IMR-90 (cell line): ENCODE results near the gene CD84. TPM values are rescaled to one million over a fixed set of nuclear protein-coding genes. Genes with fewer than 3 reads are reported as not detected.
"Not testable (repeated sequence)": the region's sequence is repeated elsewhere in the genome, so short reads cannot be mapped to it uniquely, and the experiment has no call there.

Source experiments
- ATAC-seq: fragments of 200-7000 bp; cut with Tn5 transposase; 2 replicates; pipeline ENCODE4 v1.9.1; 2020; ENCODE audit warnings: low read depth, mild to moderate bottlenecking, moderate library complexity
- BruUV-seq: library from RNA; stranded (reverse); fragments of 400-500 nt; replicated peaks from 2 replicates; lab custom pipeline; 2021; lab: Mats Ljungman, UMichigan
- CTCF ChIA-PET: fragments of 300-600 bp; formaldehyde crosslinking; extraction: SDS; loops from one replicate; lab custom pipeline; 2021; ENCODE audit warnings: antibody characterized with exemption; lab: Yijun Ruan, JAX
- POLR2A ChIA-PET: fragments of 300-600 bp; sonication (Branson Sonifier 250); formaldehyde crosslinking; loops from one replicate; lab custom pipeline; 2022; ENCODE audit warnings: antibody characterized with exemption; ENCODE audit not compliant: unreplicated experiment; lab: Charles Lee
- DNase-seq: peaks from one replicate; pipeline ENCODE4 v3.0.0; 2013
- H2AFZ ChIP-seq: replicated peaks from 2 replicates; pipeline ENCODE3; 2013; ENCODE audit warnings: low read length, mild to moderate bottlenecking; ENCODE audit not compliant: poor library complexity
- H2AK5ac ChIP-seq: 2 replicates; pipeline ENCODE4 v1.6.1; 2013; ENCODE audit warnings: low read depth, low read length, inconsistent platforms
- H2AK9ac ChIP-seq: replicated peaks from 2 replicates; pipeline ENCODE3; 2013; ENCODE audit warnings: mild to moderate bottlenecking, low read depth, low read length, moderate library complexity; ENCODE audit not compliant: poor library complexity
- H2BK120ac ChIP-seq: 2 replicates; pipeline ENCODE4 v1.6.1; 2013; ENCODE audit warnings: low read depth, low read length, inconsistent platforms
- H2BK15ac ChIP-seq: 3 replicates; pipeline ENCODE4 v1.6.1; 2013; ENCODE audit warnings: low read depth, low read length, inconsistent platforms
- H2BK20ac ChIP-seq: 2 replicates; pipeline ENCODE4 v1.6.1; 2013; ENCODE audit warnings: low read depth, mild to moderate bottlenecking, inconsistent platforms, low read length, moderate library complexity
- H2BK5ac ChIP-seq: 2 replicates; pipeline ENCODE4 v1.6.1; 2013; ENCODE audit warnings: mild to moderate bottlenecking, low read depth, low read length, inconsistent platforms; ENCODE audit not compliant: poor library complexity, severe bottlenecking
- H3K14ac ChIP-seq: replicated peaks from 2 replicates; pipeline ENCODE4 v1.6.1; 2013; ENCODE audit warnings: low read depth, low read length, inconsistent platforms
- H3K18ac ChIP-seq: 2 replicates; pipeline ENCODE4 v1.6.1; 2013; ENCODE audit warnings: low read depth, low read length, control low read depth
- H3K23ac ChIP-seq: 2 replicates; pipeline ENCODE4 v1.6.1; 2013; ENCODE audit warnings: low read depth, low read length, inconsistent platforms
- H3K27ac ChIP-seq: 2 replicates; pipeline ENCODE4 v1.5.1; 2013; ENCODE audit warnings: mild to moderate bottlenecking, control low read depth, low read length; ENCODE audit not compliant: insufficient read depth
- H3K27me3 ChIP-seq: 2 replicates; pipeline ENCODE4 v1.6.1; 2013; ENCODE audit warnings: low read length; ENCODE audit not compliant: control insufficient read depth, insufficient read depth
- H3K36me3 ChIP-seq: 2 replicates; pipeline ENCODE4 v1.6.1; 2013; ENCODE audit warnings: low read length, mixed read lengths; ENCODE audit not compliant: control insufficient read depth, insufficient read depth
- H3K4ac ChIP-seq: 2 replicates; pipeline ENCODE4 v1.6.1; 2013; ENCODE audit warnings: low read depth, low read length, inconsistent platforms
- H3K4me1 ChIP-seq: 2 replicates; pipeline ENCODE4 v1.6.1; 2013; ENCODE audit warnings: low read length, mixed read lengths; ENCODE audit not compliant: control insufficient read depth, insufficient read depth
- H3K4me2 ChIP-seq: 2 replicates; pipeline ENCODE4 v1.6.1; 2013; ENCODE audit warnings: low read depth, mild to moderate bottlenecking, control low read depth, low read length, moderate library complexity
- H3K4me3 ChIP-seq: 2 replicates; pipeline ENCODE4 v1.5.1; 2013; ENCODE audit warnings: low read depth, mild to moderate bottlenecking, control low read depth, low read length, moderate library complexity; ENCODE audit not compliant: insufficient read depth
- H3K56ac ChIP-seq: 2 replicates; pipeline ENCODE4 v1.6.1; 2013; ENCODE audit warnings: low read length, inconsistent platforms; ENCODE audit not compliant: insufficient read depth; ENCODE audit errors: extremely low read depth
- H3K79me1 ChIP-seq, 2 experiments: 2 replicates each; pipeline ENCODE4 v1.6.1; 2013; ENCODE audit warnings: low read length in 2 of 2, inconsistent platforms in 1 of 2, low read depth in 1 of 2
- H3K9ac ChIP-seq: 2 replicates; pipeline ENCODE4 v1.6.1; 2013; ENCODE audit warnings: low read depth, low read length, control low read depth
- H3K9me1 ChIP-seq: 2 replicates; pipeline ENCODE4 v1.6.1; 2013; ENCODE audit warnings: low read length, inconsistent platforms; ENCODE audit not compliant: insufficient read depth
- H3K9me3 ChIP-seq: 2 replicates; pipeline ENCODE4 v1.6.1; 2013; ENCODE audit warnings: low read length; ENCODE audit not compliant: control insufficient read depth, insufficient read depth
- H4K20me1 ChIP-seq: 2 replicates; pipeline ENCODE4 v1.6.1; 2013; ENCODE audit warnings: low read length, inconsistent platforms; ENCODE audit not compliant: insufficient read depth
- H4K5ac ChIP-seq: 2 replicates; pipeline ENCODE4 v1.6.1; 2013; ENCODE audit warnings: mild to moderate bottlenecking, low read depth, low read length, control low read depth
- H4K8ac ChIP-seq, 2 experiments: 2 replicates each; pipeline ENCODE4 v1.6.1; 2013; ENCODE audit warnings: low read depth in 2 of 2, low read length in 2 of 2, control low read depth in 1 of 2, inconsistent platforms in 1 of 2
- H4K91ac ChIP-seq: 2 replicates; pipeline ENCODE4 v1.6.1; 2013; ENCODE audit warnings: low read depth, low read length, inconsistent platforms; ENCODE audit not compliant: insufficient read depth
- BHLHE40 ChIP-seq: fragments of 150-350 bp; IDR thresholded peaks from 2 replicates; pipeline ENCODE4 v1.6.1; 2016; ENCODE audit warnings: mild to moderate bottlenecking, low read depth, low read length
- CEBPB ChIP-seq: IDR thresholded peaks from 2 replicates; pipeline ENCODE4 v1.6.1; 2012; ENCODE audit warnings: low read depth, low read length, improper control_type of control experiment
- FOS ChIP-seq: fragments of 150-350 bp; IDR thresholded peaks from 2 replicates; pipeline ENCODE4 v1.6.1; 2016; ENCODE audit warnings: low read depth, low read length
- MAFK ChIP-seq: IDR thresholded peaks from 2 replicates; pipeline ENCODE4 v1.6.1; 2012; ENCODE audit warnings: low read depth, low read length, improper control_type of control experiment
- NFE2L2 ChIP-seq: fragments of 150-350 bp; IDR thresholded peaks from 2 replicates; pipeline ENCODE4 v1.6.1; 2016; ENCODE audit warnings: low read depth, mild to moderate bottlenecking, low read length
- RAD21 ChIP-seq: IDR thresholded peaks from 2 replicates; pipeline ENCODE4 v1.6.1; 2012; ENCODE audit warnings: low read length, improper control_type of control experiment
- RCOR1 ChIP-seq: IDR thresholded peaks from 2 replicates; pipeline ENCODE4 v1.6.1; 2012; ENCODE audit warnings: mild to moderate bottlenecking, low read length, improper control_type of control experiment; ENCODE audit not compliant: insufficient replicate concordance
- RFX5 ChIP-seq: IDR thresholded peaks from 2 replicates; pipeline ENCODE4 v1.8.0; 2012; ENCODE audit warnings: low read depth, mild to moderate bottlenecking, low read length, moderate library complexity
- WGBS, 2 experiments: methylation state at CpG; one replicate each; pipeline versions ENCODE4 v1.1.5 to v1.1.7; 2013; ENCODE audit warnings: missing lambda C conversion rate in 2 of 2; ENCODE audit not compliant: insufficient read length in 1 of 2; ENCODE audit errors: extremely low coverage in 2 of 2; 5-methylcytosine and 5-hydroxymethylcytosine counted together
- dilution Hi-C: fragments of 300-500 bp; cut with HindIII; formaldehyde crosslinking; loops from one replicate; pipeline ENCODE4 v1.14.3; 2018; ENCODE audit warnings: low sequenced_read_pairs; ENCODE audit not compliant: unreplicated experiment
- in situ Hi-C: fragments of 300-500 bp; cut with MboI; formaldehyde crosslinking; loops from 3 replicates; pipeline ENCODE4 v1.14.3; 2019; ENCODE audit warnings: low sequenced_read_pairs, inconsistent platforms, mixed read lengths
- intact Hi-C: fragments of 100-400 bp; cut with micrococcal nuclease; formaldehyde crosslinking; loops from 2 replicates; pipeline ENCODE4 v1.10.0; 2022
- polyA plus RNA-seq, 3 experiments: library from polyadenylated mRNA; depleted of rRNA; stranded (reverse); fragments of >200 nt; gene quantifications; 2 replicates each; pipeline ENCODE4 v1.2.3, GENCODE V29; 2012; ENCODE audit warnings: low replicate concordance in 1 of 3
- total RNA-seq: library from RNA; depleted of rRNA; stranded (reverse); fragments of >200 nt; gene quantifications from 2 replicates; pipeline ENCODE4 v1.2.3, GENCODE V29; 2012
- TF ChIP-seq, protein P1 (sequence below): fragments of 150-350 bp; IDR thresholded peaks from 2 replicates; pipeline ENCODE4 v1.6.1; 2016; ENCODE audit warnings: low read depth, mild to moderate bottlenecking, low read length, moderate library complexity, borderline replicate concordance

The CD84 gene
- total and polyA plus RNA-seq, 2 of the 4 experiments (the other 2 are of a cell fraction), result not detected

DNA sequence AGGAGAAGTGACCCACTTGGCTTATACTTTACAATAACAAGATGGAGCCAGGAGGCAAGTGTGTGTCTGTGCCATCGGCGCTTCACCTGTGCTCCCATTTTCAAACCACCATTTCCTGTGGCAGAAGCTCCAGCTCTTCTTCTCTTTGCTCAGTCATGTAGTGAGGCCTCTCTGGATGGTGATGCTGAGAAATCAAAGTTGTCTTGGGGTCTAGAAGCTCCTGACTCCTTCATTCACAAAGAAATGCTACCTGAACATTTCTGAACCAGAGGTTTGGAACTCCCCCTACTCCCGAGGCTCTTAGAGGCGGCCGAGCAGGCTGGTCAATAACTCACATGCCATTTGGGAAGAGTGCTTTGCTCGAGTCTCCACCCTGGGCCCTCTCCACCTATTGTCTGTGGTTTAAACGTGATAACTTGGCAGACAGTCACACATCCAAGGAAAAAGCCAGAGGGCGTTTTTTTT lies 49.5 kb upstream of the CD84 start:
- no peaks in the 10 kb centered on the region for H3K79me1 ChIP-seq
- H3K14ac ChIP-seq, result no peak overlapping the region
- no peaks in the 10 kb centered on the region for H3K36me3 ChIP-seq
- no peak overlapping the region for H2BK120ac ChIP-seq
- no peak overlapping the region for H4K5ac ChIP-seq
- H3K9me3 ChIP-seq, result no peaks in the 10 kb centered on the region
- no peaks in the 10 kb centered on the region for H3K4me1 ChIP-seq
- no peak overlapping the region for H3K4ac ChIP-seq
- no peaks in the 10 kb centered on the region for H4K20me1 ChIP-seq
- no peak for TF ChIP-seq NFE2L2
- no peak for TF ChIP-seq BHLHE40
- TF ChIP-seq, protein P1, sequence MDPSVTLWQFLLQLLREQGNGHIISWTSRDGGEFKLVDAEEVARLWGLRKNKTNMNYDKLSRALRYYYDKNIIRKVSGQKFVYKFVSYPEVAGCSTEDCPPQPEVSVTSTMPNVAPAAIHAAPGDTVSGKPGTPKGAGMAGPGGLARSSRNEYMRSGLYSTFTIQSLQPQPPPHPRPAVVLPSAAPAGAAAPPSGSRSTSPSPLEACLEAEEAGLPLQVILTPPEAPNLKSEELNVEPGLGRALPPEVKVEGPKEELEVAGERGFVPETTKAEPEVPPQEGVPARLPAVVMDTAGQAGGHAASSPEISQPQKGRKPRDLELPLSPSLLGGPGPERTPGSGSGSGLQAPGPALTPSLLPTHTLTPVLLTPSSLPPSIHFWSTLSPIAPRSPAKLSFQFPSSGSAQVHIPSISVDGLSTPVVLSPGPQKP, result no peak
- no peak for TF ChIP-seq CEBPB
- no peak for TF ChIP-seq RFX5
- no peak for TF ChIP-seq MAFK
- TF ChIP-seq FOS, result no peak
- TF ChIP-seq RAD21, result no peak
- no peak for TF ChIP-seq RCOR1
- POLR2A ChIA-PET, result no interaction called here
- BruUV-seq, result no TSS peak
- no peak overlapping the region for H2AK9ac ChIP-seq
- in situ Hi-C loops (no loop called here), intact Hi-C loops (no loop called here), dilution Hi-C loops (no loop called here)
- H3K27me3 ChIP-seq, result no peaks in the 10 kb centered on the region
- H2BK20ac ChIP-seq, result no peak overlapping the region
- H2BK5ac ChIP-seq, result no peak overlapping the region
- no peak overlapping the region for H2AFZ ChIP-seq
- H3K9me1 ChIP-seq, result no peaks in the 10 kb centered on the region
- no peak overlapping the region for H4K91ac ChIP-seq
- H3K56ac ChIP-seq, result no peak overlapping the region
- no peak overlapping the region for H3K9ac ChIP-seq
- no peak overlapping the region for H2AK5ac ChIP-seq
- H3K4me3 ChIP-seq, result no peak overlapping the region
- no peak overlapping the region for H3K23ac ChIP-seq
- H3K27ac ChIP-seq, result no peak overlapping the region
- H3K18ac ChIP-seq, result no peak overlapping the region
- no peak overlapping the region for H2BK15ac ChIP-seq
- no CpG with 5 or more reads among the region's 8 CpGs for WGBS, 2 experiments
- CTCF ChIA-PET, result no interaction called here
- no peak overlapping the region for H3K4me2 ChIP-seq
- DNase-seq (no peak), ATAC-seq (no peak)
- H4K8ac ChIP-seq, result no peak overlapping the region

DNA sequence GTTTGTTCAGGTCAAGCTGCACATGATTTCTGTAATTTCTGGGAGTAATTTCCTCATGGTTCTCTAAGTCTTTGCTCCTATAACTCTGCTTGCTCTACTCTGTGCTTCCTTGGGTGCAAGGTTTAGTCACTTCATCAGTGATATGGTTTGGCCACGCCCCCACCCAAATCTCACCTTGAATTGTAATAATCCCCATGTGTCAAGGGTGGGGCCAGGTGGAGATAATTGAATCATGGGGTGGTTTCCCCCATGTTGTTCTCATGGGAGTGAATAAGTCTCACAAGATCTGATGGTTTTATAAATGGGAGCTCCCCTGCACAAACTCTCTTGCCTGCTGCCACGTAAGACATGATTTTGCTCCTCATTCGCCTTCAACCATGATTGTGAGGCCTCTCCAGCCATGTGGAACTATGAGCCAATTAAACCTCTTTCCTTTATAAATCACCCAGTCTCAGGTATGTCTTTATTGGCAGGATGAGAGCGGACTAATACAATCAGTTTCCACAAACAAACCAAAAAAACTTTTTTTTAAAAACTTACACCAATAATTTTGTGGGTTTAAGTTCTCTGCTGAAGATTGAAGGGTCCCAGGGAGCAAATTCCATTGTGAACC lies 48.5 kb upstream of the CD84 start:
- POLR2A ChIA-PET, H3K79me1 ChIP-seq, H3K18ac ChIP-seq, H3K27ac ChIP-seq, dilution Hi-C loops, H3K36me3 ChIP-seq, BruUV-seq, H3K4ac ChIP-seq, H3K27me3 ChIP-seq, CTCF ChIA-PET, H3K9me1 ChIP-seq, H3K56ac ChIP-seq, H2BK20ac ChIP-seq, H2BK120ac ChIP-seq, DNase-seq, H3K4me2 ChIP-seq, H3K4me1 ChIP-seq, H4K91ac ChIP-seq, H2AK9ac ChIP-seq, ATAC-seq, H4K8ac ChIP-seq, H3K4me3 ChIP-seq, intact Hi-C loops, H3K23ac ChIP-seq, H4K5ac ChIP-seq, H3K9ac ChIP-seq, H2AFZ ChIP-seq, H2AK5ac ChIP-seq, H2BK15ac ChIP-seq, H3K9me3 ChIP-seq, H3K14ac ChIP-seq, H2BK5ac ChIP-seq, H4K20me1 ChIP-seq, in situ Hi-C loops: not testable (repeated sequence)
- WGBS, 2 experiments, result no CpG with 5 or more reads among the region's 4 CpGs
